ENCODE data around the gene GATA6. TPM values are rescaled to one million over a fixed set of nuclear protein-coding genes. Genes with fewer than 3 reads are reported as not detected.

The GATA6 gene
- total RNA-seq, 1 experiment from 2014 or later: 3.3 TPM

DNA sequence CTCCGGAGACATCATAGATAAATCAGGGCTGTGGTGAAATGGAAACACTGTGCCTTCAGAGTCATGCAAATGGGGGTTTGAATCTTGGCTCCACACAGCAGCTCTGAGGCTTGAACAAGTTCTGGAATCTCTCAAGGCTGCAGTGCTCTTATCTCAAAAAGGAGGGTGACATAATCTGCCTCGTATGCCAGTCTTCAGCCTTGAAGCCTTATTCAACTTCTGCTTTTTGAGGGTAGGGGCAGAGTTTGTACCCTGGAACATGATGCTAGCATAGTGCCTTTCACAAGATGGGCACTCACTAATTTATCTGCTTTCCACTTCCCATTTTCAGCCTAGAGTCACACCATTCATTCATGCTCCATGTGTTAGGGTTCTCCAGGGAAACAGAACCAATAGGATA lies 42.3 kb downstream of the GATA6 start:
- no peak overlapping the region for H3K4me3 ChIP-seq (replicated peaks in 1 of 2; ENCODE audit: low read depth in 1 of 2, low read length in 2 of 2)
- ATAC-seq (no peak), DNase-seq (ENCODE audit: low read depth, low spot score) (no peak)
- H3K9me3 ChIP-seq (ENCODE audit: control insufficient read depth in 1 of 2, insufficient read depth in 1 of 2, low read depth in 1 of 2, low read length in 2 of 2): no peaks in the 10 kb centered on the region
- no peak overlapping the region for H3K4me2 ChIP-seq (ENCODE audit: low read length)
- no peaks in the 10 kb centered on the region for H3K9me2 ChIP-seq (ENCODE audit: insufficient read depth)
- BruUV-seq (replicated peaks): no TSS peak
- H3K27me3 ChIP-seq (ENCODE audit: insufficient read depth, low read length): no peaks in the 10 kb centered on the region
- no peak overlapping the region for H3K9ac ChIP-seq (ENCODE audit: low read length)
- ChIA-PET POLR2A (no interaction called here), CTCF (no interaction called here), RAD21 (ENCODE audit: low non-redundant PET in 1 of 2, low total read pairs in 2 of 2, uncharacterized antibody in 2 of 2, unreplicated experiment in 2 of 2) (no interaction called here)
- H3K4me1 ChIP-seq (ENCODE audit: control insufficient read depth in 1 of 2, insufficient read depth in 2 of 2, low read length in 2 of 2): peaks cover 0 to 5% of the 10 kb centered on the region in 2 experiments; a peak in 1 of 4 replicates
- H4K20me1 ChIP-seq (ENCODE audit: insufficient read depth): no peaks in the 10 kb centered on the region
- TF ChIP-seq CBX3 (IDR thresholded peaks at IDR 0.05; ENCODE audit: low read depth) (no peak), EZH2phosphoT487 (IDR thresholded peaks at IDR 0.05; ENCODE audit: borderline replicate concordance) (no peak), POLR2AphosphoS5 (IDR thresholded peaks at IDR 0.05; ENCODE audit: low read depth, low read length) (no peak), EGR1 (IDR thresholded peaks at IDR 0.05; ENCODE audit: low read depth) (no peak), YY1 (IDR thresholded peaks at IDR 0.05; ENCODE audit: extremely low read depth, insufficient replicate concordance, low read depth, low read length) (no peak), TCF7L2 (IDR thresholded peaks at IDR 0.05; ENCODE audit: borderline replicate concordance, extremely low read depth, insufficient read depth, insufficient read length) (no peak), ZFX (IDR thresholded peaks at IDR 0.05) (no peak), ZNF274 (IDR thresholded peaks at IDR 0.05; ENCODE audit: low read depth, low read length) (no peak), SIN3A (IDR thresholded peaks at IDR 0.05; ENCODE audit: low read depth) (no peak), FOSL1 (IDR thresholded peaks at IDR 0.05; ENCODE audit: low read depth) (no peak), ELF1 (IDR thresholded peaks at IDR 0.05; ENCODE audit: borderline replicate concordance, low read depth) (no peak), POLR2A (IDR thresholded peaks at IDR 0.05; ENCODE audit: borderline replicate concordance, extremely low read depth, insufficient read depth, insufficient read length) (no peak), JUND (IDR thresholded peaks at IDR 0.05) (no peak), SP1 (IDR thresholded peaks at IDR 0.05; ENCODE audit: low read depth) (no peak), SRF (IDR thresholded peaks at IDR 0.05; ENCODE audit: low read depth) (no peak)
- TF ChIP-seq, protein P1, sequence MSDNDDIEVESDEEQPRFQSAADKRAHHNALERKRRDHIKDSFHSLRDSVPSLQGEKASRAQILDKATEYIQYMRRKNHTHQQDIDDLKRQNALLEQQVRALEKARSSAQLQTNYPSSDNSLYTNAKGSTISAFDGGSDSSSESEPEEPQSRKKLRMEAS (IDR thresholded peaks at IDR 0.05): no peak
- TF ChIP-seq, protein P2, sequence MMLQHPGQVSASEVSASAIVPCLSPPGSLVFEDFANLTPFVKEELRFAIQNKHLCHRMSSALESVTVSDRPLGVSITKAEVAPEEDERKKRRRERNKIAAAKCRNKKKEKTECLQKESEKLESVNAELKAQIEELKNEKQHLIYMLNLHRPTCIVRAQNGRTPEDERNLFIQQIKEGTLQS (IDR thresholded peaks at IDR 0.05): no peak
- TF ChIP-seq, protein P3, sequence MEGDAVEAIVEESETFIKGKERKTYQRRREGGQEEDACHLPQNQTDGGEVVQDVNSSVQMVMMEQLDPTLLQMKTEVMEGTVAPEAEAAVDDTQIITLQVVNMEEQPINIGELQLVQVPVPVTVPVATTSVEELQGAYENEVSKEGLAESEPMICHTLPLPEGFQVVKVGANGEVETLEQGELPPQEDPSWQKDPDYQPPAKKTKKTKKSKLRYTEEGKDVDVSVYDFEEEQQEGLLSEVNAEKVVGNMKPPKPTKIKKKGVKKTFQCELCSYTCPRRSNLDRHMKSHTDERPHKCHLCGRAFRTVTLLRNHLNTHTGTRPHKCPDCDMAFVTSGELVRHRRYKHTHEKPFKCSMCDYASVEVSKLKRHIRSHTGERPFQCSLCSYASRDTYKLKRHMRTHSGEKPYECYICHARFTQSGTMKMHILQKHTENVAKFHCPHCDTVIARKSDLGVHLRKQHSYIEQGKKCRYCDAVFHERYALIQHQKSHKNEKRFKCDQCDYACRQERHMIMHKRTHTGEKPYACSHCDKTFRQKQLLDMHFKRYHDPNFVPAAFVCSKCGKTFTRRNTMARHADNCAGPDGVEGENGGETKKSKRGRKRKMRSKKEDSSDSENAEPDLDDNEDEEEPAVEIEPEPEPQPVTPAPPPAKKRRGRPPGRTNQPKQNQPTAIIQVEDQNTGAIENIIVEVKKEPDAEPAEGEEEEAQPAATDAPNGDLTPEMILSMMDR (IDR thresholded peaks at IDR 0.05 in 2 of 3, conservative IDR thresholded peaks at IDR 0.05 in 1 of 3; ENCODE audit: borderline replicate concordance in 1 of 3, insufficient read depth in 1 of 3, low read depth in 2 of 3, low read length in 2 of 3): no peak
- TF ChIP-seq, protein P4, sequence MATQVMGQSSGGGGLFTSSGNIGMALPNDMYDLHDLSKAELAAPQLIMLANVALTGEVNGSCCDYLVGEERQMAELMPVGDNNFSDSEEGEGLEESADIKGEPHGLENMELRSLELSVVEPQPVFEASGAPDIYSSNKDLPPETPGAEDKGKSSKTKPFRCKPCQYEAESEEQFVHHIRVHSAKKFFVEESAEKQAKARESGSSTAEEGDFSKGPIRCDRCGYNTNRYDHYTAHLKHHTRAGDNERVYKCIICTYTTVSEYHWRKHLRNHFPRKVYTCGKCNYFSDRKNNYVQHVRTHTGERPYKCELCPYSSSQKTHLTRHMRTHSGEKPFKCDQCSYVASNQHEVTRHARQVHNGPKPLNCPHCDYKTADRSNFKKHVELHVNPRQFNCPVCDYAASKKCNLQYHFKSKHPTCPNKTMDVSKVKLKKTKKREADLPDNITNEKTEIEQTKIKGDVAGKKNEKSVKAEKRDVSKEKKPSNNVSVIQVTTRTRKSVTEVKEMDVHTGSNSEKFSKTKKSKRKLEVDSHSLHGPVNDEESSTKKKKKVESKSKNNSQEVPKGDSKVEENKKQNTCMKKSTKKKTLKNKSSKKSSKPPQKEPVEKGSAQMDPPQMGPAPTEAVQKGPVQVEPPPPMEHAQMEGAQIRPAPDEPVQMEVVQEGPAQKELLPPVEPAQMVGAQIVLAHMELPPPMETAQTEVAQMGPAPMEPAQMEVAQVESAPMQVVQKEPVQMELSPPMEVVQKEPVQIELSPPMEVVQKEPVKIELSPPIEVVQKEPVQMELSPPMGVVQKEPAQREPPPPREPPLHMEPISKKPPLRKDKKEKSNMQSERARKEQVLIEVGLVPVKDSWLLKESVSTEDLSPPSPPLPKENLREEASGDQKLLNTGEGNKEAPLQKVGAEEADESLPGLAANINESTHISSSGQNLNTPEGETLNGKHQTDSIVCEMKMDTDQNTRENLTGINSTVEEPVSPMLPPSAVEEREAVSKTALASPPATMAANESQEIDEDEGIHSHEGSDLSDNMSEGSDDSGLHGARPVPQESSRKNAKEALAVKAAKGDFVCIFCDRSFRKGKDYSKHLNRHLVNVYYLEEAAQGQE (IDR thresholded peaks at IDR 0.05; ENCODE audit: low read depth): no peak
- no peaks in the 10 kb centered on the region for H3K79me2 ChIP-seq (ENCODE audit: insufficient read depth, low read length)
- no peak overlapping the region for H2AFZ ChIP-seq (ENCODE audit: low read depth, low read length, poor library complexity, severe bottlenecking)
- H3K36me3 ChIP-seq (ENCODE audit: control insufficient read depth in 1 of 2, insufficient read depth in 2 of 2, low read length in 2 of 2): no peaks in the 10 kb centered on the region
- H3K27ac ChIP-seq (ENCODE audit: low read depth, low read length): no peak overlapping the region
- intact Hi-C loops (cut with micrococcal nuclease): no loop called here

Data from HCT116 (cell line).